IPS DF 4.7 (cell line): ENCODE data around the gene HECTD1.
"Not testable (repeated sequence)": the region's sequence is repeated elsewhere in the genome, so short reads cannot be mapped to it uniquely, and the experiment has no call there.

Experiments
- DNase-seq: peaks from one replicate; pipeline ENCODE4 v3.0.0-alpha.2; 2013; ENCODE audit warnings: low spot score; ENCODE audit errors: extremely low read depth

Gene HECTD1

GRCh38 chr14:31194661-31195060 lies 12.9 kb downstream of the HECTD1 start:
- DNase-seq, result no peak

- no peak for DNase-seq
These were observed 13.5 kb downstream of the HECTD1 start for GRCh38 chr14:31194095-31194494.

GRCh38 chr14:31192544-31192943 lies 15.0 kb downstream of the HECTD1 start:
- not testable (repeated sequence) for DNase-seq

GRCh38 chr14:31190717-31191263 lies 16.8 kb downstream of the HECTD1 start:
- DNase-seq, result no peak

GRCh38 chr14:31190219-31190603 lies 17.4 kb downstream of the HECTD1 start:
- no peak for DNase-seq

- no peak for DNase-seq
These were observed 18.0 kb downstream of the HECTD1 start for GRCh38 chr14:31189346-31190218.

GRCh38 chr14:31188744-31189143 lies 18.8 kb downstream of the HECTD1 start:
- no peak for DNase-seq

GRCh38 chr14:31182016-31182415 lies 25.6 kb downstream of the HECTD1 start:
- DNase-seq, result not testable (repeated sequence)

GRCh38 chr14:31181271-31181670 lies 26.3 kb downstream of the HECTD1 start:
- DNase-seq, result no peak

- DNase-seq, result no peak
These were observed 27.1 kb downstream of the HECTD1 start for GRCh38 chr14:31180299-31181051.

GRCh38 chr14:31174433-31174832 lies 33.2 kb downstream of the HECTD1 start:
- DNase-seq, result no peak

- no peak for DNase-seq
These were observed 34.3 kb downstream of the HECTD1 start for GRCh38 chr14:31173120-31173837.

GRCh38 chr14:31172084-31172483 lies 35.5 kb downstream of the HECTD1 start:
- DNase-seq, result no peak

- DNase-seq, result no peak
These were observed 37.2 kb downstream of the HECTD1 start for GRCh38 chr14:31170411-31170810.

- DNase-seq, result no peak
These were observed 37.7 kb downstream of the HECTD1 start for GRCh38 chr14:31169877-31170276.

GRCh38 chr14:31167032-31167431 lies 40.6 kb downstream of the HECTD1 start:
- DNase-seq, result no peak

- no peak for DNase-seq
These were observed 41.4 kb downstream of the HECTD1 start for GRCh38 chr14:31166271-31166561.

- no peak for DNase-seq
These were observed 43.5 kb downstream of the HECTD1 start for GRCh38 chr14:31164115-31164514.

- DNase-seq, result no peak
These were observed 44.5 kb downstream of the HECTD1 start for GRCh38 chr14:31162910-31163649.

- DNase-seq, result no peak
These were observed 46.3 kb downstream of the HECTD1 start for GRCh38 chr14:31161274-31161673.

GRCh38 chr14:31159682-31160296 lies 47.8 kb downstream of the HECTD1 start:
- DNase-seq, result no peak
